HEK293T (cell line): ENCODE data around the gene FCRL2.

Source experiments
- CTCF ChIA-PET: fragments of 350-600 bp; formaldehyde crosslinking; extraction: SDS; loops from one replicate; lab custom pipeline; 2021; ENCODE audit warnings: antibody characterized with exemption, inconsistent platforms; lab: Yijun Ruan, JAX
- POLR2A ChIA-PET: fragments of 350-600 bp; formaldehyde crosslinking; extraction: SDS; loops from one replicate; lab custom pipeline; 2020; ENCODE audit warnings: antibody characterized with exemption, inconsistent platforms; lab: Yijun Ruan, JAX
- DNase-seq: peaks from one replicate; pipeline ENCODE4 v3.0.0; 2012; ENCODE audit warnings: mixed read lengths; ENCODE audit errors: extremely low spot score
- ARNT ChIP-seq: fragments of 450-650 bp; IDR thresholded peaks from 2 replicates; pipeline ENCODE4 v1.6.1; 2017; ENCODE audit warnings: mild to moderate bottlenecking
- BHLHE40 ChIP-seq: fragments of 450-650 bp; IDR thresholded peaks from 2 replicates; pipeline ENCODE4 v1.6.1; 2016; ENCODE audit warnings: mild to moderate bottlenecking, moderate library complexity, borderline replicate concordance
- CTBP1 ChIP-seq: fragments of 450-650 bp; IDR thresholded peaks from 2 replicates; pipeline ENCODE4 v1.6.1; 2016; ENCODE audit warnings: borderline replicate concordance
- ELF4 ChIP-seq: fragments of 450-650 bp; IDR thresholded peaks from 2 replicates; pipeline ENCODE4 v1.6.1; 2017; ENCODE audit warnings: antibody characterized with exemption
- FOXA1 ChIP-seq: fragments of 450-650 bp; IDR thresholded peaks from 2 replicates; pipeline ENCODE4 v1.6.1; 2016; ENCODE audit warnings: mild to moderate bottlenecking
- FOXK2 ChIP-seq: fragments of 450-650 bp; IDR thresholded peaks from 2 replicates; pipeline ENCODE4 v1.6.1; 2016; ENCODE audit warnings: mild to moderate bottlenecking
- FOXM1 ChIP-seq: fragments of 450-650 bp; IDR thresholded peaks from 2 replicates; pipeline ENCODE4 v1.6.1; 2017; ENCODE audit warnings: mild to moderate bottlenecking, borderline replicate concordance
- HDGF ChIP-seq: fragments of 450-650 bp; IDR thresholded peaks from 2 replicates; pipeline ENCODE4 v1.6.1; 2017; ENCODE audit warnings: antibody characterized with exemption, borderline replicate concordance
- L3MBTL2 ChIP-seq: fragments of 450-650 bp; conservative IDR thresholded peaks from 2 replicates; pipeline ENCODE4 v1.6.1; 2016; ENCODE audit warnings: mild to moderate bottlenecking
- LEF1 ChIP-seq: fragments of 450-650 bp; IDR thresholded peaks from 2 replicates; pipeline ENCODE4 v1.6.1; 2017; ENCODE audit warnings: mild to moderate bottlenecking, borderline replicate concordance
- NFRKB ChIP-seq: fragments of 450-650 bp; IDR thresholded peaks from 2 replicates; pipeline ENCODE4 v1.6.1; 2016; ENCODE audit warnings: mild to moderate bottlenecking, moderate library complexity
- SP1 ChIP-seq: fragments of 450-650 bp; IDR thresholded peaks from 2 replicates; pipeline ENCODE4 v1.6.1; 2017
- SUZ12 ChIP-seq: fragments of 450-650 bp; IDR thresholded peaks from 2 replicates; pipeline ENCODE4 v1.6.1; 2016; ENCODE audit warnings: mild to moderate bottlenecking
- TARDBP ChIP-seq: fragments of 450-650 bp; IDR thresholded peaks from 2 replicates; pipeline ENCODE4 v1.6.1; 2016
- ZNF384 ChIP-seq: fragments of 450-650 bp; IDR thresholded peaks from 2 replicates; pipeline ENCODE4 v1.6.1; 2016
- TF ChIP-seq, protein P1 (sequence below): fragments of 450-650 bp; IDR thresholded peaks from 2 replicates; pipeline ENCODE4 v1.6.1; 2016

The FCRL2 gene

DNA sequence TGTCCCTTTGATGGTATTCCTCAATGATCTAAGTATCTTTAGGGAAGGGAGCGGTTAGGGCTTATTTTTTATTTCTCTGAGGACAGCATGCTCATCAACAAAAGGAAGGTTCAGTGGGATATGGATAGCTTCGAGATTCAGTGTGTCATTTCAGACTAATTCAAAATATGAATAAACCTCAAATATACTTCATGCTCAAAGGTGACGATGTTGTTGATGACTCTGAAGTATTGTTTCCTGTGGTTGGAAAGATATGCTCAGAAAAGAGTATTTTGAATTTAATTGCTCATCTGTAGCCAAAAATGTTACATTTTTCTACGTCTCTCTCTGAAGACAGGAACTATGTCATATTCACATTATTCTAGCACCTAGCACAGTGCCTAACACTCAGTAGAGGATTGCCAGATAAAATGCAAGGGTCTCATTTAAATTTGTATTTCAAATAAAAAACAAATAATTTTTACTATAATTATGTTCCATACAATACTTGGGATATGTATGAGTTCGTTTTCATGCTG is 74.6 kb downstream of the FCRL2 start:
- CTCF ChIA-PET = no interaction called here
- POLR2A ChIA-PET = no interaction called here
- no peak for DNase-seq
- TF ChIP-seq BHLHE40 (no peak), NFRKB (no peak), ZNF384 (no peak), ELF4 (no peak), TARDBP (no peak), L3MBTL2 (no peak), LEF1 (no peak), HDGF (no peak), ARNT (no peak), CTBP1 (no peak), FOXA1 (no peak), SP1 (no peak), FOXM1 (no peak), SUZ12 (no peak), FOXK2 (no peak)

DNA sequence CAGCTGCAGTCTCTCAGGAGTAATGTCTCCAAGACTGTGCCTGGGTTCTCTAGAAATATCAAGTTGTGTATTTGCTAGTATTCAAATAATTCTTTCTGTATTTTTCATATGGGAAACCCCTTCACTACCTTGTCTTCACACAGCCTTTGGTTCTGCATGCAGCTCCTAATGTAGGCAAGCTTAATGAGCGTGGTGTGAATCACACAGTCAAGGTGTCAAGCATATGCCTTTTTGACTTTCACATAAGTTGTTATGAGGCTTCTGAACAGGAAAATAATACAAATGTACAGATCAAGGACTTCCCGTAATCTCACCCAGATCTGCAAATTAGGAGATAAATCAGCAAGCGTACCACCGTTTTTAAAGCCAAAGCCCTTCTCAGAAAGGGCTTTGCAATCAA is 76.2 kb downstream of the FCRL2 start, which contains the start of gene FCRL3:
TSS of gene FCRL3 (minus strand) at position 38 of the 400 bp plus-strand sequence. CDS start 280 bp downstream, outside the sequence.
- TF ChIP-seq CTBP1 (no peak), L3MBTL2 (no peak), BHLHE40 (no peak), SP1 (no peak), LEF1 (no peak), ZNF384 (no peak), FOXM1 (no peak), TARDBP (no peak), FOXA1 (no peak), ARNT (no peak), ELF4 (no peak), HDGF (no peak)
- no peak for DNase-seq
- POLR2A ChIA-PET = no interaction called here
- CTCF ChIA-PET = no interaction called here

DNA sequence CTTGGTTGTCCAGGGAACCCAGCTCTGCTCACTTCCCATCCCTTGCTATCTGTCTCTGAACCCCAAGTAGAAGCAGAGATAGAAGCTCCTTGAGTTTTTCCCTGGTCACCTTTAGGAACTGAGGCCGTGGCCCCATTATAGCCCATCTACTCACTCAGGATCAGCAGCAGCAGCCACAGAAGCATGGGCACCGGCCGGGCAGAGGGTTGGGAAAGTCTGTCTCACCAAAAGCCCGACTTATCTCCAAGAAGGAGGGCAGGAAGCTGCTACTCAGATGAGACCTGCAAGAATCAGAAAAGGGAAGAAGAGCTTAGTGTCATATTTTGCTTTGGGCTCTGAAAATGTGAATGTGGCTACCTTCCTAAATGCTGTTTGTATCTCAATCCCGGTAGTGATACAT is 76.6 kb downstream of the FCRL2 start:
- DNase-seq = no peak
- POLR2A ChIA-PET = no interaction called here
- CTCF ChIA-PET = no interaction called here
- TF ChIP-seq CTBP1 = no peak
- TF ChIP-seq, protein P1, sequence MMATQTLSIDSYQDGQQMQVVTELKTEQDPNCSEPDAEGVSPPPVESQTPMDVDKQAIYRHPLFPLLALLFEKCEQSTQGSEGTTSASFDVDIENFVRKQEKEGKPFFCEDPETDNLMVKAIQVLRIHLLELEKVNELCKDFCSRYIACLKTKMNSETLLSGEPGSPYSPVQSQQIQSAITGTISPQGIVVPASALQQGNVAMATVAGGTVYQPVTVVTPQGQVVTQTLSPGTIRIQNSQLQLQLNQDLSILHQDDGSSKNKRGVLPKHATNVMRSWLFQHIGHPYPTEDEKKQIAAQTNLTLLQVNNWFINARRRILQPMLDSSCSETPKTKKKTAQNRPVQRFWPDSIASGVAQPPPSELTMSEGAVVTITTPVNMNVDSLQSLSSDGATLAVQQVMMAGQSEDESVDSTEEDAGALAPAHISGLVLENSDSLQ = no peak
- no peak for TF ChIP-seq SUZ12
- TF ChIP-seq TARDBP = no peak
- no peak for TF ChIP-seq HDGF
- no peak for TF ChIP-seq ELF4
- TF ChIP-seq NFRKB = no peak
- no peak for TF ChIP-seq SP1
- no peak for TF ChIP-seq FOXM1
- no peak for TF ChIP-seq FOXK2
- TF ChIP-seq ARNT = no peak
- TF ChIP-seq LEF1 = no peak
- TF ChIP-seq ZNF384 = no peak

DNA sequence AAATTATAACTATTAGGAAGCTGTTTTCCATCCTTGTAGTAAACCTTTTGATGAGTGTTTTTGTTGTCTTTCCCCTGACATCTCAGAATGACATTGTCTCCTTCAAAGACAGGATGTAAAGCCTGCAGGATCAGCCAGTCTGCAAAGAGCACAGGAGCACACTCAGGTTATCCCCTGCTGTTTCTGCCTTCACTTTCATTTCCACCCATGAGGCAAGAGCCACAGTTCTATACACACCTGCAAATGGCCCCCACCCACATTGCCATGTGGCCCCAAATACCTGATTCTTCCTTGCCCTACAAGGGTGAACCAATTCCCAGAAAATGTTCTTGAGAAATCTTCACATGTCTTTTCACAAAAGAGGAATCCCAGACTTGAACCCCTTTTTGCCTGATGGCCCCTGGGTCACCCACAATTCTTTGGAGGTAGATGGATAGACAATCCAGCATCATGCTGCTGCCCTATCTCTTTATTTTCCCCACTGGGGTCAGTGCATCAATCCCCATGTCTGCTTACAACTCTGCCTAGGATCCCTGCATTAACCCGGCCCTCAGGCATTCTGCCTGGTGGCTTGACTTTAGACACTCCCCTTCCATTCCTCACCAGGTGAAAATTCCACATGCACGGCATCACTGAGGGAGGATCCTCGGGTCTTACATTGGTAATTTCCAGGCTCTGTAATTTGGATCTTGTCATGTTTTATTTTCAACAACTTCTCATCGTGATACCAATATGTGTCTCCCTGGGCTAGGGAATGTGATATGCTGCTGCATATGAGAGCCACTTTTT is 79.0 kb downstream of the FCRL2 start:
- TF ChIP-seq ELF4 (no peak), SP1 (no peak)
- DNase-seq = no peak
- ChIA-PET CTCF (no interaction called here), POLR2A (no interaction called here)

DNA sequence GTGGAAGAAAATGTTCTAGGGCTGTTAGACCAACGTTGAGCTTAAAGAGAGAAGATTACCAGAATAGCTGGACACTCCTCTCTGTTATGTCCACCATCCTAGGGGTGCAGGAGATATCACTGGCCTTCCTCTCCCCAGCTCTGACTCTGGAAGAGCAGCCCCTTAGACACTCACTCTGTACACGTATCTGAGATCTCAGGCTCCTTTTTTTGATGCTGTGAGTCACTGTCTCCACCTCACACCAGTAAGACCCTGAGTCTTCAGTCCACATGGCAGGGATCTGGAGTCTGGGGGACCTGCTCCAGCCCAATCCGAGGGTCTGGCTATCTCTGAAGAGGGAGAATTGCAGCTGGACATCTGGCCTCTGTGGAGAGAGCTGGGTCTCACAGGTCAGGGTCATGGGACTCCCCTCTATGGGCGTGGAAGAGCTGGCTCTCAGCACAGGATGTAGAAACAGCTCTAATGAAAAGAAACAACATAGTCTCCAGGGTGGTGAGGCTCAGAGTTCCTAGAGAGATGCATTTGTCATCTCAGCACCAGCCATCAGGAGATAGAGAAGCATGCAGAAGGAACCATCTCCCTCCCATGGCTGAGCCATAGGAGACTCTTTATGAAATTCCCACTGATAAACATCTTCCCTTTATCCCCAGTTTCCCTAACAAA is 79.8 kb downstream of the FCRL2 start:
- TF ChIP-seq, protein P1 = no peak
- no peak for TF ChIP-seq HDGF
- no peak for TF ChIP-seq SUZ12
- TF ChIP-seq FOXM1 = no peak
- no peak for TF ChIP-seq NFRKB
- TF ChIP-seq LEF1 = no peak
- TF ChIP-seq FOXA1 = no peak
- TF ChIP-seq SP1 = no peak
- no peak for TF ChIP-seq TARDBP
- TF ChIP-seq FOXK2 = no peak
- POLR2A ChIA-PET = no interaction called here
- DNase-seq = no peak
- CTCF ChIA-PET = interaction anchor here (1.2 kb wide), 1 partner anchor 117 kb away, joined by 3 read pairs; no protein-coding TSS in a partner anchor
